K562 (cell line): ENCODE results near the gene MPRIP. TPM values are rescaled to one million over a fixed set of nuclear protein-coding genes. Genes with fewer than 3 reads are reported as not detected.

Source experiments
- ATAC-seq: fragments of 200-7000 bp; cut with Tn5 transposase; 3 replicates; pipeline ENCODE4 v1.9.1; 2020; ENCODE audit warnings: moderate library complexity
- BruUV-seq: library from RNA; stranded (reverse); fragments of 400-500 nt; replicated peaks from 2 replicates; lab custom pipeline; 2021; lab: Mats Ljungman, UMichigan
- CTCF ChIA-PET: fragments of 300-600 bp; formaldehyde crosslinking; extraction: SDS; loops from one replicate; lab custom pipeline; 2021; ENCODE audit warnings: low intra/inter-chr PET ratio; lab: Yijun Ruan, JAX
- POLR2A ChIA-PET: fragments of 300-600, 350-650 bp; sonication (Branson Sonifier 250); formaldehyde crosslinking; extraction: SDS; loops from one replicate; lab custom pipeline; 2021; ENCODE audit warnings: antibody characterized with exemption, inconsistent platforms; lab: Yijun Ruan, JAX
- DNase-seq, 4 experiments: peaks; one replicate each; pipeline versions ENCODE4 v3.0.0 to v3.0.0-alpha.2; 2011 to 2018; ENCODE audit warnings: low spot score in 3 of 4, mixed read lengths in 3 of 4; ENCODE audit errors: extremely low read depth in 1 of 4
- FAIRE-seq: peaks from 2 replicates; lab custom pipeline; 2011; peaks lifted over from hg19 to GRCh38; lab: Jason Lieb, UNC
- H2AFZ ChIP-seq: 2 replicates; pipeline ENCODE4 v1.6.0; 2011; ENCODE audit warnings: low read depth, low read length, control low read depth, inconsistent platforms
- H3K27ac ChIP-seq: fragments of 200-600 bp; 3 replicates; pipeline ENCODE4 v1.8.0; 2011; ENCODE audit warnings: low read depth, mild to moderate bottlenecking, control low read depth, inconsistent platforms, low read length, moderate library complexity, mixed read lengths; ENCODE audit errors: extremely low read depth
- H3K27me3 ChIP-seq, 2 experiments: fragments of 300-600 bp in 1 of 2; 2 replicates in 1 of 2; 3 replicates in 1 of 2; pipeline versions ENCODE4 v1.6.0 to v1.8.0; 2011; ENCODE audit warnings: inconsistent platforms in 2 of 2, low read length in 2 of 2, mild to moderate bottlenecking in 1 of 2, mixed read lengths in 1 of 2, moderate library complexity in 1 of 2; ENCODE audit not compliant: control insufficient read depth in 2 of 2, insufficient read depth in 2 of 2
- H3K36me3 ChIP-seq: fragments of 300-600 bp; 3 replicates; pipeline ENCODE4 v1.8.0; 2011; ENCODE audit warnings: mild to moderate bottlenecking, low read length, inconsistent platforms; ENCODE audit not compliant: control insufficient read depth, insufficient read depth
- H3K4me1 ChIP-seq, 2 experiments: fragments of 200-600 bp in 1 of 2; replicated peaks in 1 of 2; 2 replicates in 1 of 2; 3 replicates in 1 of 2; pipeline versions ENCODE4 v1.5.1 to v1.8.0; 2011; ENCODE audit warnings: inconsistent platforms in 2 of 2, low read length in 2 of 2, mild to moderate bottlenecking in 1 of 2, mixed read lengths in 1 of 2, moderate library complexity in 1 of 2; ENCODE audit not compliant: control insufficient read depth in 2 of 2, insufficient read depth in 2 of 2
- H3K4me2 ChIP-seq: 2 replicates; pipeline ENCODE4 v1.6.1; 2011; ENCODE audit warnings: low read length, control low read depth, inconsistent platforms, mixed read lengths; ENCODE audit not compliant: insufficient read depth
- H3K4me3 ChIP-seq: fragments of 200-600 bp; sonication (generic), shearing (Covaris generic); 2 replicates; pipeline ENCODE4 v1.5.1; 2016; ENCODE audit warnings: control low read depth, inconsistent platforms
- H3K79me2 ChIP-seq: fragments of 200-600 bp; 3 replicates; pipeline ENCODE4 v1.8.0; 2011; ENCODE audit warnings: low read length, inconsistent platforms; ENCODE audit not compliant: control insufficient read depth, insufficient read depth
- H3K9ac ChIP-seq, 2 experiments: 2 replicates each; pipeline versions ENCODE4 v1.6.0 to v1.6.1; 2011; ENCODE audit warnings: low read depth in 2 of 2, low read length in 2 of 2, control low read depth in 1 of 2, inconsistent platforms in 1 of 2, mild to moderate bottlenecking in 1 of 2, mixed read lengths in 1 of 2; ENCODE audit not compliant: insufficient read depth in 1 of 2
- H3K9me1 ChIP-seq: one replicate; pipeline ENCODE4 v1.6.0; 2011; ENCODE audit warnings: inconsistent platforms, mild to moderate bottlenecking, low read length, moderate library complexity; ENCODE audit not compliant: control insufficient read depth, insufficient read depth
- H3K9me3 ChIP-seq: replicated peaks from 2 replicates; pipeline ENCODE4 v1.5.1; 2011; ENCODE audit warnings: low read depth, low read length, inconsistent platforms; ENCODE audit not compliant: control insufficient read depth, insufficient read depth
- H4K20me1 ChIP-seq: replicated peaks from 2 replicates; pipeline ENCODE4 v1.6.1; 2011; ENCODE audit warnings: low read length, inconsistent platforms, mixed read lengths; ENCODE audit not compliant: control insufficient read depth, insufficient read depth
- ATF1 ChIP-seq, 2 experiments: fragments of 450-650 bp in 1 of 2; IDR thresholded peaks; 2 replicates each; pipeline ENCODE4 v1.6.1; 2016; ENCODE audit warnings: missing compliant biosample characterization in 1 of 2, missing genetic modification characterization in 1 of 2
- BMI1 ChIP-seq: fragments of 150-350 bp; IDR thresholded peaks from 2 replicates; pipeline ENCODE4 v1.6.1; 2014; ENCODE audit warnings: low read length
- CGGBP1 ChIP-seq: fragments of 250-450 bp; sonication (Bioruptor Pico); IDR thresholded peaks from 2 replicates; pipeline ENCODE4 v1.9.0; 2021; ENCODE audit warnings: mild to moderate bottlenecking
- ETV5 ChIP-seq: sonication (generic); formaldehyde crosslinking; IDR thresholded peaks from 2 replicates; pipeline ENCODE4 v1.4.0; 2020; ENCODE audit warnings: low read depth, mild to moderate bottlenecking, missing genetic modification reagents
- HDGF ChIP-seq: fragments of 450-650 bp; IDR thresholded peaks from 2 replicates; pipeline ENCODE4 v1.6.1; 2016
- HNRNPH1 ChIP-seq: fragments of 200-400 bp; formaldehyde crosslinking; optimal IDR thresholded peaks from 2 replicates; pipeline ENCODE3; 2017; ENCODE audit warnings: low read depth, mild to moderate bottlenecking, low read length, moderate library complexity
- KAT2B ChIP-seq: IDR thresholded peaks from one replicate; pipeline ENCODE4 v1.6.1; 2012; ENCODE audit warnings: low read depth, mild to moderate bottlenecking, control low read depth, inconsistent platforms, low read length, moderate library complexity
- MED1 ChIP-seq: sonication (generic); formaldehyde crosslinking; IDR thresholded peaks from 2 replicates; pipeline ENCODE4 v1.8.1; 2023; ENCODE audit warnings: missing genetic modification reagents, borderline replicate concordance
- PCBP1 ChIP-seq: fragments of 200-400 bp; formaldehyde crosslinking; IDR thresholded peaks from 2 replicates; pipeline ENCODE4 v1.6.1; 2018; ENCODE audit warnings: mild to moderate bottlenecking, low read depth, low read length; ENCODE audit not compliant: poor library complexity, severe bottlenecking
- PML ChIP-seq: IDR thresholded peaks from 2 replicates; pipeline ENCODE4 v1.6.1; 2012; ENCODE audit warnings: low read length, inconsistent platforms
- PURB ChIP-seq: sonication (generic); formaldehyde crosslinking; IDR thresholded peaks from 2 replicates; pipeline ENCODE4 v1.9.0; 2021; ENCODE audit warnings: low read depth, mild to moderate bottlenecking, missing genetic modification reagents
- SOX6 ChIP-seq: fragments of 450-650 bp; IDR thresholded peaks from 2 replicates; pipeline ENCODE4 v1.6.1; 2014; ENCODE audit warnings: mild to moderate bottlenecking
- YBX1 ChIP-seq: fragments of 450-650 bp; IDR thresholded peaks from 2 replicates; pipeline ENCODE4 v1.7.1; 2016; ENCODE audit warnings: mild to moderate bottlenecking
- ZNF76 ChIP-seq: fragments of 250-450 bp; sonication (Bioruptor Pico); IDR thresholded peaks from 2 replicates; pipeline ENCODE4 v1.4.0; 2020; ENCODE audit warnings: mild to moderate bottlenecking, moderate library complexity, borderline replicate concordance
- ZNF79 ChIP-seq: fragments of 250-450 bp; sonication (Bioruptor Pico); IDR thresholded peaks from 2 replicates; pipeline ENCODE4 v1.4.0; 2020; ENCODE audit warnings: low read depth, mild to moderate bottlenecking, moderate library complexity
- ZSCAN32 ChIP-seq: fragments of 450-650 bp; formaldehyde crosslinking; IDR thresholded peaks from 2 replicates; pipeline ENCODE4 v1.4.0; 2020; ENCODE audit warnings: mild to moderate bottlenecking, moderate library complexity
- WGBS: fragments of 100-300 bp; shearing (Covaris generic); methylation state at CpG from one replicate; pipeline ENCODE4 v1.1.6; 2016; ENCODE audit warnings: low coverage, mixed read lengths; ENCODE audit not compliant: insufficient coverage; ENCODE audit errors: missing lambda C conversion rate; 5-methylcytosine and 5-hydroxymethylcytosine counted together
- in situ Hi-C: fragments of 300-500 bp; cut with MboI; formaldehyde crosslinking; loops from 4 replicates; pipeline ENCODE4 v1.15.0; 2018; ENCODE audit warnings: inconsistent platforms, mixed read lengths
- intact Hi-C: fragments of 100-400 bp; cut with micrococcal nuclease; formaldehyde crosslinking; loops from 2 replicates; pipeline ENCODE4 v1.14.2; 2022
- polyA plus RNA-seq, 8 experiments: library from polyadenylated mRNA; depleted of rRNA in 4 of 8; stranded (reverse) in 5 of 8; unstranded in 3 of 8; fragments of >200 nt; fragmentation: Nextera tagmentation in 2 of 8; fragmentation: Illumina TruSeq in 1 of 8; extraction: Ambion mirVana in 2 of 8; extraction: Trizol in 1 of 8; gene quantifications; 2 replicates each; pipeline versions ENCODE4 v1.2.1 to v1.2.3, GENCODE V29; 2011 to 2014; ENCODE audit warnings: inconsistent platforms in 1 of 8, missing spikeins in 1 of 8
- total RNA-seq, 7 experiments: library from RNA; depleted of rRNA in 6 of 7; stranded (reverse); fragments of >200 nt in 6 of 7; fragmentation: Illumina TruSeq in 2 of 7; extraction: Trizol in 2 of 7; gene quantifications; 2 replicates each; pipeline versions ENCODE4 v1.2.1 to v1.2.3, GENCODE V29; 2011 to 2021; ENCODE audit warnings: low replicate concordance in 1 of 7

Gene MPRIP
- total and polyA plus RNA-seq, 9 of the 15 experiments (the other 6 are each of a cell fraction or from before 2014, with no cell fraction given), result 10.0 to 72.6 (median 30.1) TPM

- TF ChIP-seq ZSCAN32 (CRISPR knock-in tag) (no peak), PCBP1 (no peak), CGGBP1 (CRISPR knock-in tag) (no peak), HDGF (no peak), ATF1 (CRISPR knock-in tag; IDR thresholded peaks at IDR 0.05) (no peak), ATF1 (tag; IDR thresholded peaks at IDR 0.05) (no peak)
Measured at GRCh38 chr17:17190188-17190587, 147.9 kb downstream of the MPRIP start (continued).

- H3K4me3 ChIP-seq, result no peak overlapping the region
- H3K27ac ChIP-seq, result no peak overlapping the region
- H3K9me3 ChIP-seq, result no peaks in the 10 kb centered on the region
- 61% methylated on average over 3 of the region's 11 CpGs for WGBS
- peaks cover 0 to 3% of the 10 kb centered on the region in 2 experiments; a peak in 2 of 5 replicates for H3K4me1 ChIP-seq
- DNase-seq, result no peak
- FAIRE-seq, result no peak
- H3K79me2 ChIP-seq, result no peaks in the 10 kb centered on the region
- ChIA-PET POLR2A (interaction anchor here (0.6 to 1.1 kb wide), 2 partner anchors 10 to 12 kb away, joined by 3 to 5 read pairs; no protein-coding TSS in a partner anchor), CTCF (no interaction called here)
- no TSS peak for BruUV-seq
- H3K4me2 ChIP-seq, result no peak overlapping the region
- H3K9me1 ChIP-seq, result no peaks in the 10 kb centered on the region
- H3K36me3 ChIP-seq, result no peaks in the 10 kb centered on the region
- intact Hi-C loops, result no loop called here
- H4K20me1 ChIP-seq, result no peaks in the 10 kb centered on the region
- H3K27me3 ChIP-seq, result no peaks in the 10 kb centered on the region
- in situ Hi-C loops, result no loop called here
- H3K9ac ChIP-seq, result no peak overlapping the region; a peak in 1 of 4 replicates
- no peak overlapping the region for H2AFZ ChIP-seq
- no peak for ATAC-seq
- no peak for TF ChIP-seq ZNF76 (CRISPR knock-in tag)
- no peak for TF ChIP-seq ZNF79
- TF ChIP-seq HNRNPH1, result no peak
- TF ChIP-seq YBX1, result no peak
- no peak for TF ChIP-seq SOX6
- TF ChIP-seq BMI1, result no peak
- no peak for TF ChIP-seq PML
- TF ChIP-seq KAT2B, result no peak
- no peak for TF ChIP-seq ETV5
- TF ChIP-seq MED1, result no peak
- no peak for TF ChIP-seq PURB (CRISPR knock-in tag)
Measured at GRCh38 chr17:17191346-17191792, 149.1 kb downstream of the MPRIP start.
